ENCODE measurements around the gene IGSF23. TPM values are rescaled to one million over a fixed set of nuclear protein-coding genes. Genes with fewer than 3 reads are reported as not detected.

Gene IGSF23
- total and polyA plus RNA-seq, 2 of the 13 experiments (the other 11 are each of a cell fraction or from before 2014, with no cell fraction given): 2.3 to 8.8 TPM

DNA sequence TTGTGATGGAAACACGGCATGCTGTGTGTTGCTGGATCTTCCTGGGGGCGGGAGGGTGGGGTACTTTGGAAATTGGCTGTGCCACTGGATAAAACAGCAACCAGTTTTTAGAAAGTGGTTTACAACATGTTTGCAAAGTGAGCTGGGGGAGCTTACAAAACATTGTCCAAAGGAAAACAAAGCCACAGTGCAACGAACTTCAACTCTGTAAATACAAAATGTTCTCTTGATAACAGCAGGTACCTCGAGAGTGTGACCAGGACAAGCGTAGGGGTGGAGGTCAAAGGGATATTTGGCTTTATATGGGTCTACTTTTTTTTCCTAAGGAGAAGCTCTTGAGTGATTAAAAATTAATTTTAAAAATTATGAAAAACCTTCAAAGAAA, 2.5 kb downstream of the IGSF23 start (continued):
- no peak for TF ChIP-seq FOXK1 (CRISPR knock-in tag; IDR thresholded peaks at IDR 0.05; ENCODE audit: borderline replicate concordance, low read depth)
- TF ChIP-seq, protein P1, sequence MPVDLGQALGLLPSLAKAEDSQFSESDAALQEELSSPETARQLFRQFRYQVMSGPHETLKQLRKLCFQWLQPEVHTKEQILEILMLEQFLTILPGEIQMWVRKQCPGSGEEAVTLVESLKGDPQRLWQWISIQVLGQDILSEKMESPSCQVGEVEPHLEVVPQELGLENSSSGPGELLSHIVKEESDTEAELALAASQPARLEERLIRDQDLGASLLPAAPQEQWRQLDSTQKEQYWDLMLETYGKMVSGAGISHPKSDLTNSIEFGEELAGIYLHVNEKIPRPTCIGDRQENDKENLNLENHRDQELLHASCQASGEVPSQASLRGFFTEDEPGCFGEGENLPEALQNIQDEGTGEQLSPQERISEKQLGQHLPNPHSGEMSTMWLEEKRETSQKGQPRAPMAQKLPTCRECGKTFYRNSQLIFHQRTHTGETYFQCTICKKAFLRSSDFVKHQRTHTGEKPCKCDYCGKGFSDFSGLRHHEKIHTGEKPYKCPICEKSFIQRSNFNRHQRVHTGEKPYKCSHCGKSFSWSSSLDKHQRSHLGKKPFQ (CRISPR knock-in tag; IDR thresholded peaks at IDR 0.05; ENCODE audit: insufficient replicate concordance): no peak
- peak; percentile 35; the same call in 1 of the 2 replicates for TF ChIP-seq GATAD2A (CRISPR knock-in tag; IDR thresholded peaks at IDR 0.05)
- TF ChIP-seq TEAD3 (CRISPR knock-in tag; optimal IDR thresholded peaks at IDR 0.05; ENCODE audit: borderline replicate concordance): no peak
- peak; percentile 52; the same call in 1 of the 2 replicates for TF ChIP-seq SAP130 (CRISPR knock-in tag; IDR thresholded peaks at IDR 0.05; ENCODE audit: low read depth)
- no peak for TF ChIP-seq ZNF605 (CRISPR knock-in tag; IDR thresholded peaks at IDR 0.05)
- peak; percentile 50 for TF ChIP-seq MED1 (CRISPR knock-in tag; IDR thresholded peaks at IDR 0.05)
- no peak for TF ChIP-seq SIX1 (CRISPR knock-in tag; IDR thresholded peaks at IDR 0.05; ENCODE audit: borderline replicate concordance)
- TF ChIP-seq FOXA3 (CRISPR knock-in tag; IDR thresholded peaks at IDR 0.05): peak; percentile 72
- no peak for TF ChIP-seq SOX6 (IDR thresholded peaks at IDR 0.05)
- TF ChIP-seq SOX6 (CRISPR knock-in tag; IDR thresholded peaks at IDR 0.05): peak; percentile 72
- peak; percentile 23; the same call in 1 of the 2 replicates for TF ChIP-seq NCOA2 (CRISPR knock-in tag; IDR thresholded peaks at IDR 0.05)
- TF ChIP-seq, protein P2, sequence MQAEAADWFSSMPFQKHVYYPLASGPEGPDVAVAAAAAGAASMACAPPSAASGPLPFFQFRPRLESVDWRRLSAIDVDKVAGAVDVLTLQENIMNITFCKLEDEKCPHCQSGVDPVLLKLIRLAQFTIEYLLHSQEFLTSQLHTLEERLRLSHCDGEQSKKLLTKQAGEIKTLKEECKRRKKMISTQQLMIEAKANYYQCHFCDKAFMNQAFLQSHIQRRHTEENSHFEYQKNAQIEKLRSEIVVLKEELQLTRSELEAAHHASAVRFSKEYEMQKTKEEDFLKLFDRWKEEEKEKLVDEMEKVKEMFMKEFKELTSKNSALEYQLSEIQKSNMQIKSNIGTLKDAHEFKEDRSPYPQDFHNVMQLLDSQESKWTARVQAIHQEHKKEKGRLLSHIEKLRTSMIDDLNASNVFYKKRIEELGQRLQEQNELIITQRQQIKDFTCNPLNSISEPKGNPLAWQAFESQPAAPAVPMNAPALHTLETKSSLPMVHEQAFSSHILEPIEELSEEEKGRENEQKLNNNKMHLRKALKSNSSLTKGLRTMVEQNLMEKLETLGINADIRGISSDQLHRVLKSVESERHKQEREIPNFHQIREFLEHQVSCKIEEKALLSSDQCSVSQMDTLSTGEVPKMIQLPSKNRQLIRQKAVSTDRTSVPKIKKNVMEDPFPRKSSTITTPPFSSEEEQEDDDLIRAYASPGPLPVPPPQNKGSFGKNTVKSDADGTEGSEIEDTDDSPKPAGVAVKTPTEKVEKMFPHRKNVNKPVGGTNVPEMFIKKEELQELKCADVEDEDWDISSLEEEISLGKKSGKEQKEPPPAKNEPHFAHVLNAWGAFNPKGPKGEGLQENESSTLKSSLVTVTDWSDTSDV (CRISPR knock-in tag; IDR thresholded peaks at IDR 0.05): no peak
- no peak for TF ChIP-seq HNRNPLL (IDR thresholded peaks at IDR 0.05; ENCODE audit: low read depth, low read length, poor library complexity, severe bottlenecking)
- TF ChIP-seq CEBPG (CRISPR knock-in tag; IDR thresholded peaks at IDR 0.05): peak; percentile 6; the same call in 1 of the 2 replicates
- TF ChIP-seq, protein P3, sequence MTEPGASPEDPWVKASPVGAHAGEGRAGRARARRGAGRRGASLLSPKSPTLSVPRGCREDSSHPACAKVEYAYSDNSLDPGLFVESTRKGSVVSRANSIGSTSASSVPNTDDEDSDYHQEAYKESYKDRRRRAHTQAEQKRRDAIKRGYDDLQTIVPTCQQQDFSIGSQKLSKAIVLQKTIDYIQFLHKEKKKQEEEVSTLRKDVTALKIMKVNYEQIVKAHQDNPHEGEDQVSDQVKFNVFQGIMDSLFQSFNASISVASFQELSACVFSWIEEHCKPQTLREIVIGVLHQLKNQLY (CRISPR knock-in tag; IDR thresholded peaks at IDR 0.05): 0 out of 2 replicates have a peak, but pooled peaks have one; percentile 1
- TF ChIP-seq BRCA1 (CRISPR knock-in tag; IDR thresholded peaks at IDR 0.05): no peak
- peak; percentile 90 for TF ChIP-seq BCL6 (CRISPR knock-in tag; IDR thresholded peaks at IDR 0.05)
- no peak for TF ChIP-seq CC2D1A (CRISPR knock-in tag; IDR thresholded peaks at IDR 0.05)
- peak; percentile 29; the same call in 1 of the 2 replicates for TF ChIP-seq THAP11 (CRISPR knock-in tag; IDR thresholded peaks at IDR 0.05)
- TF ChIP-seq NR2F6 (IDR thresholded peaks at IDR 0.05): peak; percentile 46; the same call in 1 of the 2 replicates
- peak; percentile 81 for TF ChIP-seq NR2F6 (CRISPR knock-in tag; IDR thresholded peaks at IDR 0.05)
- TF ChIP-seq ARNT2 (CRISPR knock-in tag; IDR thresholded peaks at IDR 0.05; ENCODE audit: low read depth): no peak
- TF ChIP-seq ZBTB38 (CRISPR knock-in tag; IDR thresholded peaks at IDR 0.05): no peak
- peak; percentile 22; the same call in 1 of the 2 replicates for TF ChIP-seq TARDBP (CRISPR knock-in tag; IDR thresholded peaks at IDR 0.05)
- TF ChIP-seq ZNF10 (CRISPR knock-in tag; IDR thresholded peaks at IDR 0.05; ENCODE audit: borderline replicate concordance, low read depth): no peak
- peak; percentile 27; the same call in 1 of the 2 replicates for TF ChIP-seq CREM (IDR thresholded peaks at IDR 0.05)
- TF ChIP-seq CREM (CRISPR knock-in tag; IDR thresholded peaks at IDR 0.05): no peak
- TF ChIP-seq ISL2 (CRISPR knock-in tag; IDR thresholded peaks at IDR 0.05): no peak
- TF ChIP-seq RBFOX2 (IDR thresholded peaks at IDR 0.05; ENCODE audit: low read depth, low read length): 0 out of 2 replicates have a peak, but pooled peaks have one; percentile 44
- TF ChIP-seq ZNF136 (CRISPR knock-in tag; IDR thresholded peaks at IDR 0.05; ENCODE audit: low read depth): no peak
- TF ChIP-seq ZKSCAN5 (CRISPR knock-in tag; IDR thresholded peaks at IDR 0.05): no peak
